ENCODE results near the gene TMEM63A.
"Not testable (repeated sequence)": the region's sequence is repeated elsewhere in the genome, so short reads cannot be mapped to it uniquely, and the experiment has no call there.

TMEM63A gene

DNA sequence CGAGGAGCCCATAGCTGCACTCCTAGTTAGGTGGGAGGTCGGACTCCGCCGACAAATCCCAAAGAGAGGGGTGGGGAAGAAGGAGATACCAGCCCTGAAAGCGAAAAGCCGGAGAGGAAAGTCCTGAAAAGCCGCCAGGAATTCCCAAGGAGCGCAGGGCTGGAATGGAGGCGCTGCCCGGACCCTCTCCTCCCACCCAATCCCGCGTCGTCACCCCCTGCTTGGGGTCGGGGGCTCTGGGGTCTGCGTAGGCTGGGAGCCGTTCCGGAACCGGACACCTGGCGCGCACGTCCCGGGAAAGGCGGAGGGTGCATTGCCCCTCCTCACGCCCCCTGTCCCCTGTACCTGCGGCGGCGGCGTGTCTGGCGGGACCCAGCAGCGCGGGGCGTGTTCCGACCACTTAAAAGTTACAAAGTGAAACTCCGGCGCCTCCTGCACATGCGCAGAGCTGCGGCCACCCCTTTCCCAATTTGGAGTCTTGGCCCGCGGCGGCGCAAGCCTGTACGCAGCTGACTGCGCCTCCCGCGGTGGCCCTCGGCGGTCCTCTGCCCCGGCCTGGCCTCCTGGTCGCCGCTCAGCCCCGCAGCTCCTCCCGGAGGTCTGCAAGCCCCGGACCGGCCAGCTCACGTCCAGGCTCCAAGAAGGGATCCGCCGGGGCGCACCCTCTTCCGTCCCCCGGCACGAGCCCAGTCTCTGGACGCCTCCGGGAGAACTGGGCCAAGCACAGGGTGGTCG, at the start of gene TMEM63A:
TMEM63A (minus strand) TSS at position 422 of the 735 bp plus-strand sequence. CDS start 4,800 bp downstream, outside the sequence.
- DNase-seq, result peak; percentile 86

DNA sequence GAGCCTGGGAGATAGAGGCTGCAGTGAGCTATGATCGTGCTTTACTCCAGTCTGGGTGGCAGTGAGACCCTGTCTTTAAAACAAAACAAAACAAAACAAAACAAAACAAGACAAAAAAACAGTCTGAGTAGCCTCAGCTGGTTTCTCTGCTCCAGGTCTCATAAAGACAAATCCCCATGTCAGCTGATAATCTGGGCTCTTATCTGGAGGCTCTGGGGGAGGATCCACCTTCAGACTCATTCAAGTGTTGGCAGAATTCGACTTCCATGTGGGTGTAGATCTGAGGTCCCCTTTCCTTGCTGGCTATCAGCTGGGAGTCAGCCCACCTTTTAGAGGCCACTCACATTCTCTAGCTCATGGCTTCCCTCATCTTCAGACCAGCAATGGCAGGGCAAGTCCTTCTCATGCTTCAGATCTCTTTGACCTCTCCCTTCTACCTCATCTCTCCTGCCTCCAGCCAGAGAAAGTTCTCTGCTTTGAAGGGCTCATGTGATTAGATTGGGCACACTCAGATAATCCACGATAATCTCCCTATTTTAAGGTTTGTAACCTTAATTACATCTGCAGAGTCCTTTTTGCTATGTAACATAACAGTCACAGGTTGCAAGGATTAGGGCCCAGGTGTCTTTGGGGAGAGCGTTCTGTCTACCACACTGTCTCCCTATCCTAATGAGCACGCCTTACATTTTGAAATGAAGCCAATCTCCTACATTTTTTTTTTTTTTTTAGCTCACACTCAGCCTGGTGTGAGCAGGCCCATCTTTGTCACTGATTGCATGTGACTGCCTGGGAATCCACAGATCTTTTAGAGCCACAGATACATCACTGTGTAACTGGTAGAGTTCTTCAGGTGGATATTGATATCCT, 49.3 kb upstream of the TMEM63A start:
- DNase-seq, result no peak

DNA sequence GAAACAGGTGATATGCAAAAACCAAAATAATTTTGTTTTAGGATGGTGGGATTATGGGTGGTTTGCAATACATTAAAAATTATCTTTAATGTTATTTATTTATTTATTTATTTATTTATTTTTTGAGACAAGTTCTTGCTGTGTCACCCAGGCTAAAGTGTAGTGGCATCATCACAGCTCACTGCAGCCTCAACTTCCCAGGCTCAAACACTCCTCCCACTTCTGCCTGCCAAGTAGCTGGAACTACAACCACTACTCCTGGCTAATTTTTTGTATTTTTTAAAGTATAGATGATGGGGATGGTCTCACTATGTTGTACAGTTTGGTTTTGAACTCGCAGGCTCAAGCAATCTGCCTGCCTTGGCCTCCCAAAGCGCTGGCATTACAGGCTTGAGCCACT, 48.4 kb upstream of the TMEM63A start:
- no peak for DNase-seq

- not testable (repeated sequence) for DNase-seq
Measured at GRCh38 chr1:225929462-225929861, 47.3 kb upstream of the TMEM63A start.

- no peak for DNase-seq
Measured at GRCh38 chr1:225928186-225929175, 46.3 kb upstream of the TMEM63A start.

DNA sequence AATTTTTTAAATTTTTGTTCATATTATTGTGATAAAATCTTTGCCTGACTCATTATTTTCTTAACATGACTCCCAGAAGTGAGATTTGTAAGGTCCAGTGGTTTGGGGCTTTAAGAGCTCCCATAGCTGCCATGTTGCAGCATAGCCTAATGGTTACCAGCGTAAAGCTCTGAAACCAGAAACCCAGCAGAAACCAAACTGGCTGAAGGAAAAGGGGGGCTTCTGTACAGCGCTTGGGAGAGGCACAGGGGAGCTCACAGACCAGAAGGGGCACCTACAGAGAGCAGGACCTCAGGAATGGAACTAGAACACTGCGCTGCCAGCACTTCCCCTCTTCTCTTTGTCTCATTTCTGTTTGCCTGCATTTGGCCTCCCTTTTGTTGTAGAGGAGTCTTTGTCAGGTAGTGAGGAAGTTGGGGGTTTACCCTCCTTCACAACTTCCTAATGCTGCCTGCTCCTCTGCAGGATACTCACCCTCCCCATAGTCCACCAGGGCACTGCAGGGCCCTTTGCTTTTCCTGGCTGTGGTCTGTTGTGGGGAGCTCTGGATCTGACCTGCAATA, 44.5 kb upstream of the TMEM63A start:
- DNase-seq, result no peak

DNA sequence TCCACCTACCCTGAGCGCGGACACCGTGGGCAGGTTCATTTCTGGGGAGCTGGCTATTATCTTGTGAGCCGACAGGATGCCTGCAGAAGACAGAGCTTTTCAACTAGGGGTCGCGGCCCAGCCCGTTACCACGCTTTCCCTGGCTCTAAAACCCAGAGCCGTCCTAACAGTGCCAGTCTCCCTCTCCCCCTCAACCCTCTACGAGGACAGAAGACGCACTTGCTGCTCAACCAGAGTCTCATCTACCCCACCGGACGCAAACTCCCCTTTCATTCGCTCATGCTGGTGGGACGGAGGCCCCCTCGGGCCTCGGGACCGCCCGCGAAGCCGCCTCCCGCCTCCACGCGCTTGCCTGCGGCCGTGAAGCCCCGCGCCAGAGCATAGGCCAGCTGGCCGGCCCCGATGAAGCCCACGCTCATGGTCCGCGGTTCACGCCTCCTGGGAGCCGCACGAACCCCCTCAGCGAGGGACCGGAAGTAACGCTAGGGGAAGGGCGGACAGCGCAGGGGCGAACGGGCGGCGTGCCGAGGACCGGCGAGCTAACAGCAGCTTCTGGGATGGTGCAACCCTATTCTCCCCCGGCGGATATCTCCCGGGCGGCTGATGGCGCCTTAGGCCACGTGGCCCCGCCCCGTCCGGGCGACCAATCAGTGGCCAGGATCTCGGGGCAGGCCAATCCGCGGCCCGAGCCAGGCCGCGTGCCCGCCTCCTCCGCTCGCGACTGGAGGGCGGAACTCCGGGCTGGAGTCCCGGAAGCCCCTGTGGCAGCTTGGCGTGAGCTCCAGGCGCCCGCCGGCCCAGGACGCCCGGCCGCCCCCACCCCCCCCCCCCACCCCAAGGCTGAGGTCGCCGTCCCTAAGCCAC, 41.7 kb upstream of the TMEM63A start, which contains the start of gene PYCR2:
PYCR2 (minus strand) TSS at position 559 of the 864 bp plus-strand sequence; CDS start at position 419, 140 bp downstream.
- peak; percentile 95 for DNase-seq

DNA sequence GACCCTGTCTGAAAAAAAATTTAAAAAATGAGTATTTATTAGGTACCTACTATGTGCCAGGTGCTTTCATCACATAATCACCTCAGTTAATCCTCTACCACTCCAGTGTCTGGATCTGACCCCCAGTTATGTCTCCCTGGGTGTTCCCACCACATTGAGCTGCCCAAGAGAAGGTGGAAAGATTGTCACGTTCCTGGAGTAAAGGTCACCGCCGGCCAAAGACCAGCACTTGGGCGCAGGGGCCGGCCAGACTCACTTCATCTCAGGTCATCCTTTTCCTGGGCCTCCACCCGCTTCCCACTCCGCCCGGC, 41.2 kb upstream of the TMEM63A start:
- no peak for DNase-seq

GRCh38 chr1:225921734-225922709, 39.8 kb upstream of the TMEM63A start:
- no peak for DNase-seq

- DNase-seq, result no peak
Measured at GRCh38 chr1:225919906-225920305, 37.7 kb upstream of the TMEM63A start.

- no peak for DNase-seq
Measured at GRCh38 chr1:225918280-225918679, 36.1 kb upstream of the TMEM63A start.

GRCh38 chr1:225917536-225917935, 35.4 kb upstream of the TMEM63A start:
- no peak for DNase-seq

DNA sequence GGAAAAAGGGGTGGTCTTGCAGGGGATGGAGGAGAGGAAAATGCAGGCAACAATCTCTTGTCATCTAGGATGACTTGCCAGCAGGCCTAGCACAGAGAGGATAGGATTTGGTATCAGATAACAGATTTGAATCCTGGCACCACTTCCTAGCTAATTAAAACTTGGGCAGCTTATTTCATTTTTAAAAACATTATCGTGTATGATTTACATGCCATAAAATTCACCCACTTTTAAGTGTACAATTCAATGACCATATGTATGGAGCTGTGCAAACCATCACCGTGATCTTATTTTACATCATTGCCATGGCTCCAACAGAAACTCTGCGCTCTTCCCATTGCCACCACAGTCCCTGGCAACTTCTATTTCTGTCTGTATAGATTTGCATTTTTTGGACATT, 34.9 kb upstream of the TMEM63A start:
- no peak for DNase-seq

DNA sequence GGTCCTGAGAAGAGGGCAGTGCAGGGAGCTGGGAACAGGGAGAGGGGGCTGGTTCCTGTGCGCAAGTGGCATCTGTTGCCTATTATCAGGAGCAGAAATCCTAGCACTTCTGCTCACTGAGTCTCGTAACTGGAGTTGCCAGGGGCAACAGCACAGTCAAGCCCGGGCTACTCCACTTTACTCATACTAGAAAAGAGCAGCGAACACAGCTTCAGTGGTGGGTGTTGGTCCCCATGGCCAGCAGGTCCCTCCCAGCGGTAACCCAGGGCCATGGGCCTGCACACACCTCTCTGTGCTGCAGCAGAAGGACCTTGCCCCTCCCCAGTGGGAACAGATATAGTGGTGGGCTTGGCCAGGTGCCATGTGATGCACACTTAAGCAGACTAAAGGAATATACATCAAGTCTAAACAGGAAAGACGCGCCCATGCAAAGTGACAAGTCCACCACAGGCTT, 33.4 kb upstream of the TMEM63A start:
- DNase-seq, result no peak

GRCh38 chr1:225914947-225915346, 32.8 kb upstream of the TMEM63A start:
- no peak for DNase-seq

DNA sequence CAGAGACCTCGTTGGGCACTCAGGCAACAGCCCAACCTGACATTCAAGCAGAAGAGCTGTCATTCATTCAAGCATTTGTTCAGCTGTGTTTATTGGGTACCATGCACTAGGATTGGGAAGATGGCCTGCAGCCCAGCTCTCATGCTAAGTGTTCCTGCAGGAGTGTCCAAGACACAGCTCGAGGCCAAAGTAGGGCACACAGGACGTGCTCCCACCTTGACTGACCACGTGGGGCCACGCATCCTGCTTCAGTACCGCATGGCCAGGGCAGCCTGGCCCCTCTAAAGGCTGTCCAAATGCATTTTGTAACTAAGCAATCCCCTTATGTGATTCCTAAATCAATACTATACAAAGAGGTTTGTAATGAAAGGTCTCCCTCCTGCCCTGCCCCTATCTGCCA, 32.2 kb upstream of the TMEM63A start:
- no peak for DNase-seq

DNA sequence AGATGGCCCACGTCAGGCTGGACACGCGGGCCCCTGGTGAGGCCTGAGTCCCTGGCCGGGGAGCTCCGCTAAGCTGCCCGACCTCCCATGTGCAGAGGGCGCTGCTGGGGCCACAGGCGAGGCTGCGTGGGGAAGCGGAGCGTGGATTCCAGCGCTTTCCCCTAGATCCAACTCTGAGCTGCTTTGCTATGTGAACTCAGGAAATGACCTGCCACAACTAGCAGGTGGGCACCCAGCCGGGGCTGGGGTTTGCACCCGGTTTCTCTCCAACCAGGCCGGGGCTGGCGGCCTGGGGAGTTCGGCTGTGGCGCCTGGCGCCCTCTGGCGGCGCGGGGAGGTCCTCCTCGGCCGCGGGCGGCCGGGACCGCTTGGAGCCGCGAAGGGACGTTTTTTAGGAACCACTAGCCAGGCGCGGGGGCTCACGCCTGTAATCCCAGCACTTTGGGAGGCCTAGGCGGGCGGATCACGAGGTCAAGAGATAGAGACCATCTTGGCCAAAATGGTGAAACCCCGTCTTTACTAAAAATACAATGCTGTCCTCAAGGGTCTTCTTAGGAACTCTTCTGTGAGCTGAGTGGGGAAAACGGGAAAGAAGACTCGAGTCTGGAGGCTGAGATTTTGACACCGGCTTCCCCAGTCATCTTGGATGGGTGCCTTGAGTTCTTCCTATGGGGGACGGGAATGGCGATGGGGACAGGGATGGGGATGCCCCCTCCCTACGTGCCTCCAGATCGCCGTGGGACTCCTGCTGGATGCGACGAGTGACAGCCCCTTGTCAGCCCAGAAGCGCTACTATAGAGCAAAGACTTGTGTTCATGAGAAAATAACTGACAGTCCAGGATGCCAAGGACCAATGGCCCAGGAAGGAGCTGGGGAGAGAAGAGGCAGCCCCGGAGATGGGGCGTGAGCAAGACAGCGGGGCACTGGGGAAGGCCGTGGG, 29.3 kb upstream of the TMEM63A start:
- DNase-seq, result peak; percentile 76

DNA sequence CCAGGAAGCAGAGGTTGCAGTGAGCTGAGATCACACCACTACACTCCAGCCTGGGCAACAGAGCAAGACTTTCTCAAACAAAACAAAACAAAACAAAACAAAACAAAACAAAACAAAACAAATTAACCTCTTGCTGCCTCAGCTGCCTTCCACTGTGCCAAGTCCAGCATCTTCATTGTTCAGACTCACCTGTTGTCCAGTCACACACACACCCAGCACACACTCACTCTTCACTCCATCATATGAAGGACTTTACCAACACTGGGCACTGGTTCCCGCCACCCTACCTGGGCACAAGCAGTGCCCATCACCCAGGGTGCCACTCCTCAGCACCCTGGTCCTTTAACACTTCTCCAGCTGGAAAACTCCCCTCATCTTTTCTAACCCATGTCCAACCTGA, 27.3 kb upstream of the TMEM63A start:
- no peak for DNase-seq

GRCh38 chr1:225908773-225909172, 26.6 kb upstream of the TMEM63A start:
- no peak for DNase-seq
